GM23338 (cell line): Measurements from ENCODE around the gene SLC24A4. TPM values are rescaled to one million over a fixed set of nuclear protein-coding genes. Genes with fewer than 3 reads are reported as not detected.

ENCODE experiments used
- ATAC-seq: fragments of 200-7000 bp; cut with Tn5 transposase; 3 replicates; pipeline ENCODE4 v1.9.1; 2020
- DNase-seq: peaks from one replicate; pipeline ENCODE4 v3.0.0-alpha.2; 2015; ENCODE audit warnings: low spot score
- H2AFZ ChIP-seq: fragments of 200-600 bp; sonication (generic); 2 replicates; pipeline ENCODE4 v1.8.0; 2016; ENCODE audit warnings: antibody characterized with exemption, mild to moderate bottlenecking, moderate library complexity
- H3F3A ChIP-seq: fragments of 200-600 bp; sonication (generic); replicated peaks from 2 replicates; pipeline ENCODE4 v1.8.0; 2017; ENCODE audit warnings: antibody characterized with exemption, mixed run types, low read depth
- H3K27ac ChIP-seq: fragments of 200-600 bp; sonication (generic); 2 replicates; pipeline ENCODE4 v1.6.1; 2016; ENCODE audit warnings: low read depth
- H3K27me3 ChIP-seq: fragments of 200-600 bp; sonication (generic); 2 replicates; pipeline ENCODE4 v1.8.0; 2016; ENCODE audit warnings: mild to moderate bottlenecking, mixed run types, moderate library complexity; ENCODE audit not compliant: insufficient read depth
- H3K36me3 ChIP-seq: fragments of 200-600 bp; sonication (generic); 2 replicates; pipeline ENCODE4 v1.8.0; 2016; ENCODE audit warnings: mild to moderate bottlenecking; ENCODE audit not compliant: insufficient read depth
- H3K4me1 ChIP-seq: fragments of 200-600 bp; sonication (generic); 2 replicates; pipeline ENCODE4 v1.8.0; 2016; ENCODE audit warnings: mild to moderate bottlenecking, moderate library complexity; ENCODE audit not compliant: insufficient read depth
- H3K4me2 ChIP-seq: fragments of 200-600 bp; sonication (generic); 2 replicates; pipeline ENCODE4 v1.7.1; 2017; ENCODE audit warnings: mixed run types
- H3K4me3 ChIP-seq: fragments of 200-600 bp; sonication (generic); 2 replicates; pipeline ENCODE4 v1.6.1; 2016; ENCODE audit warnings: mixed run types
- H3K79me2 ChIP-seq: fragments of 200-600 bp; sonication (generic); replicated peaks from 2 replicates; pipeline ENCODE4 v1.8.0; 2017; ENCODE audit warnings: mild to moderate bottlenecking; ENCODE audit not compliant: insufficient read depth
- H3K9me2 ChIP-seq: fragments of 200-600 bp; sonication (generic); 2 replicates; pipeline ENCODE4 v1.8.0; 2017; ENCODE audit not compliant: insufficient read depth
- H4K20me1 ChIP-seq: fragments of 200-600 bp; sonication (generic); replicated peaks from 2 replicates; pipeline ENCODE4 v1.8.0; 2017; ENCODE audit warnings: mild to moderate bottlenecking; ENCODE audit not compliant: insufficient read depth
- H3K27ac Mint-ChIP-seq: 2 replicates; pipeline ENCODE4 v1.8.0; 2020; ENCODE audit warnings: inconsistent platforms, mild to moderate bottlenecking, moderate library complexity, mixed read lengths
- H3K27me3 Mint-ChIP-seq: 3 replicates; pipeline ENCODE4 v1.8.0; 2022; ENCODE audit warnings: low read depth, mild to moderate bottlenecking, moderate library complexity, mixed read lengths, inconsistent platforms; ENCODE audit not compliant: insufficient read depth, poor library complexity
- H3K36me3 Mint-ChIP-seq: 3 replicates; pipeline ENCODE4 v1.8.0; 2021; ENCODE audit warnings: low read depth, mild to moderate bottlenecking, inconsistent platforms, moderate library complexity, mixed read lengths
- H3K4me1 Mint-ChIP-seq: 3 replicates; pipeline ENCODE4 v1.8.0; 2020; ENCODE audit warnings: mild to moderate bottlenecking, inconsistent platforms, mixed read lengths
- H3K4me3 Mint-ChIP-seq: 3 replicates; pipeline ENCODE4 v1.8.0; 2021; ENCODE audit warnings: moderate library complexity, mild to moderate bottlenecking, inconsistent platforms, mixed read lengths
- H3K9me3 Mint-ChIP-seq: 3 replicates; pipeline ENCODE4 v1.8.0; 2020; ENCODE audit warnings: moderate library complexity, mild to moderate bottlenecking, inconsistent platforms, mixed read lengths
- EZH2phosphoT487 ChIP-seq: fragments of 200-600 bp; sonication (generic); IDR thresholded peaks from one replicate; pipeline ENCODE4 v1.8.1; 2018; ENCODE audit warnings: antibody characterized with exemption; ENCODE audit not compliant: unreplicated experiment
- NANOG ChIP-seq: IDR thresholded peaks from 2 replicates; pipeline ENCODE4 v1.6.1; 2016; ENCODE audit warnings: antibody characterized with exemption, borderline replicate concordance
- POLR2AphosphoS5 ChIP-seq: IDR thresholded peaks from 2 replicates; pipeline ENCODE4 v1.6.1; 2016; ENCODE audit warnings: antibody characterized with exemption, low read depth
- REST ChIP-seq: IDR thresholded peaks from one replicate; pipeline ENCODE4 v1.6.1; 2018; ENCODE audit warnings: antibody characterized with exemption; ENCODE audit not compliant: unreplicated experiment
- polyA plus RNA-seq: library from polyadenylated mRNA; unstranded; fragments of >200 nt; fragmentation: Nextera tagmentation; extraction: Ambion mirVana; gene quantifications from 2 replicates; pipeline ENCODE4 v1.2.1, GENCODE V29; 2016
- total RNA-seq: library from RNA; depleted of rRNA; stranded (reverse); fragments of >200 nt; shearing (Covaris generic); gene quantifications from 2 replicates; pipeline ENCODE4 v1.2.3, GENCODE V29; 2014
- TF ChIP-seq, protein P1 (sequence below): fragments of 250-450 bp; sonication (Bioruptor Pico); IDR thresholded peaks from 2 replicates; pipeline ENCODE4 v1.5.0; 2020; ENCODE audit warnings: mild to moderate bottlenecking, moderate library complexity

Gene SLC24A4
- total and polyA plus RNA-seq, 2 experiments from 2014 or later: 0.06 to 0.38 TPM

GRCh38 chr14:92507174-92507768, 184.3 kb downstream of the SLC24A4 start (continued):
- TF ChIP-seq, protein P1, sequence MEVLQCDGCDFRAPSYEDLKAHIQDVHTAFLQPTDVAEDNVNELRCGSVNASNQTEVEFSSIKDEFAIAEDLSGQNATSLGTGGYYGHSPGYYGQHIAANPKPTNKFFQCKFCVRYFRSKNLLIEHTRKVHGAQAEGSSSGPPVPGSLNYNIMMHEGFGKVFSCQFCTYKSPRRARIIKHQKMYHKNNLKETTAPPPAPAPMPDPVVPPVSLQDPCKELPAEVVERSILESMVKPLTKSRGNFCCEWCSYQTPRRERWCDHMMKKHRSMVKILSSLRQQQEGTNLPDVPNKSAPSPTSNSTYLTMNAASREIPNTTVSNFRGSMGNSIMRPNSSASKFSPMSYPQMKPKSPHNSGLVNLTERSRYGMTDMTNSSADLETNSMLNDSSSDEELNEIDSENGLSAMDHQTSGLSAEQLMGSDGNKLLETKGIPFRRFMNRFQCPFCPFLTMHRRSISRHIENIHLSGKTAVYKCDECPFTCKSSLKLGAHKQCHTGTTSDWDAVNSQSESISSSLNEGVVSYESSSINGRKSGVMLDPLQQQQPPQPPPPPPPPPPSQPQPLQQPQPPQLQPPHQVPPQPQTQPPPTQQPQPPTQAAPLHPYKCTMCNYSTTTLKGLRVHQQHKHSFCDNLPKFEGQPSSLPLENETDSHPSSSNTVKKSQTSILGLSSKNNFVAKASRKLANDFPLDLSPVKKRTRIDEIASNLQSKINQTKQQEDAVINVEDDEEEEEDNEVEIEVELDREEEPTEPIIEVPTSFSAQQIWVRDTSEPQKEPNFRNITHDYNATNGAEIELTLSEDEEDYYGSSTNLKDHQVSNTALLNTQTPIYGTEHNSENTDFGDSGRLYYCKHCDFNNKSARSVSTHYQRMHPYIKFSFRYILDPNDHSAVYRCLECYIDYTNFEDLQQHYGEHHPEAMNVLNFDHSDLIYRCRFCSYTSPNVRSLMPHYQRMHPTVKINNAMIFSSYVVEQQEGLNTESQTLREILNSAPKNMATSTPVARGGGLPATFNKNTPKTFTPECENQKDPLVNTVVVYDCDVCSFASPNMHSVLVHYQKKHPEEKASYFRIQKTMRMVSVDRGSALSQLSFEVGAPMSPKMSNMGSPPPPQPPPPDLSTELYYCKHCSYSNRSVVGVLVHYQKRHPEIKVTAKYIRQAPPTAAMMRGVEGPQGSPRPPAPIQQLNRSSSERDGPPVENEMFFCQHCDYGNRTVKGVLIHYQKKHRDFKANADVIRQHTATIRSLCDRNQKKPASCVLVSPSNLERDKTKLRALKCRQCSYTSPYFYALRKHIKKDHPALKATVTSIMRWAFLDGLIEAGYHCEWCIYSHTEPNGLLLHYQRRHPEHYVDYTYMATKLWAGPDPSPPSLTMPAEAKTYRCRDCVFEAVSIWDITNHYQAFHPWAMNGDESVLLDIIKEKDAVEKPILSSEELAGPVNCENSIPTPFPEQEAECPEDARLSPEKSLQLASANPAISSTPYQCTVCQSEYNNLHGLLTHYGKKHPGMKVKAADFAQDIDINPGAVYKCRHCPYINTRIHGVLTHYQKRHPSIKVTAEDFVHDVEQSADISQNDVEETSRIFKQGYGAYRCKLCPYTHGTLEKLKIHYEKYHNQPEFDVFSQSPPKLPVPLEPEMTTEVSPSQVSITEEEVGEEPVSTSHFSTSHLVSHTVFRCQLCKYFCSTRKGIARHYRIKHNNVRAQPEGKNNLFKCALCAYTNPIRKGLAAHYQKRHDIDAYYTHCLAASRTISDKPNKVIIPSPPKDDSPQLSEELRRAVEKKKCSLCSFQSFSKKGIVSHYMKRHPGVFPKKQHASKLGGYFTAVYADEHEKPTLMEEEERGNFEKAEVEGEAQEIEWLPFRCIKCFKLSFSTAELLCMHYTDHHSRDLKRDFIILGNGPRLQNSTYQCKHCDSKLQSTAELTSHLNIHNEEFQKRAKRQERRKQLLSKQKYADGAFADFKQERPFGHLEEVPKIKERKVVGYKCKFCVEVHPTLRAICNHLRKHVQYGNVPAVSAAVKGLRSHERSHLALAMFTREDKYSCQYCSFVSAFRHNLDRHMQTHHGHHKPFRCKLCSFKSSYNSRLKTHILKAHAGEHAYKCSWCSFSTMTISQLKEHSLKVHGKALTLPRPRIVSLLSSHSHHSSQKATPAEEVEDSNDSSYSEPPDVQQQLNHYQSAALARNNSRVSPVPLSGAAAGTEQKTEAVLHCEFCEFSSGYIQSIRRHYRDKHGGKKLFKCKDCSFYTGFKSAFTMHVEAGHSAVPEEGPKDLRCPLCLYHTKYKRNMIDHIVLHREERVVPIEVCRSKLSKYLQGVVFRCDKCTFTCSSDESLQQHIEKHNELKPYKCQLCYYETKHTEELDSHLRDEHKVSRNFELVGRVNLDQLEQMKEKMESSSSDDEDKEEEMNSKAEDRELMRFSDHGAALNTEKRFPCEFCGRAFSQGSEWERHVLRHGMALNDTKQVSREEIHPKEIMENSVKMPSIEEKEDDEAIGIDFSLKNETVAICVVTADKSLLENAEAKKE: no peak
- TF ChIP-seq EZH2phosphoT487 (no peak), NANOG (no peak)

GRCh38 chr14:92510972-92511371, 188.0 kb downstream of the SLC24A4 start:
- no peak overlapping the region for H3K4me3 Mint-ChIP-seq
- H3K4me1 Mint-ChIP-seq: peaks cover 8% of the 10 kb centered on the region
- DNase-seq (peak; percentile 71), ATAC-seq (peak; percentile 25)
- no peaks in the 10 kb centered on the region; the same call in 1 of the 2 replicates for H3K4me1 ChIP-seq
- peaks cover 38% of the 10 kb centered on the region for H3K27me3 ChIP-seq
- no peaks in the 10 kb centered on the region for H3K36me3 Mint-ChIP-seq
- H3K27me3 Mint-ChIP-seq: peaks cover 22% of the 10 kb centered on the region
- no peak overlapping the region for H3K27ac Mint-ChIP-seq
- H3K9me3 Mint-ChIP-seq: no peaks in the 10 kb centered on the region
- H3K36me3 ChIP-seq: no peaks in the 10 kb centered on the region
- H3F3A ChIP-seq: 0 out of 2 replicates have a peak, but pooled peaks cover 3% of the 10 kb centered on the region
- H3K4me2 ChIP-seq: no peak overlapping the region
- H3K4me3 ChIP-seq: no peak overlapping the region
- no peak overlapping the region for H3K27ac ChIP-seq
- 0 out of 2 replicates have a peak overlapping the region, but pooled peaks have one; percentile 25 for H2AFZ ChIP-seq
- no peaks in the 10 kb centered on the region for H3K9me2 ChIP-seq
- H3K79me2 ChIP-seq: no peaks in the 10 kb centered on the region
- H4K20me1 ChIP-seq: no peaks in the 10 kb centered on the region
- TF ChIP-seq, protein P1: 0 out of 2 replicates have a peak, but pooled peaks have one; percentile 67
- no peak for TF ChIP-seq POLR2AphosphoS5
- no peak for TF ChIP-seq REST
- TF ChIP-seq EZH2phosphoT487: no peak
